Right forelimb (tissue), 1 donor: ENCODE measurements around the gene RIN1.
"Not testable (repeated sequence)": the region's sequence is repeated elsewhere in the genome, so short reads cannot be mapped to it uniquely, and the experiment has no call there.

ENCODE experiments used
- DNase-seq: peaks from one replicate; pipeline ENCODE4 v3.0.0-alpha.2; 2018

Gene RIN1

GRCh38 chr11:66334605-66335442 lies 1.4 kb downstream of the RIN1 start:
- DNase-seq: peak; percentile 45

GRCh38 chr11:66333896-66334604 lies 2.2 kb downstream of the RIN1 start:
- DNase-seq: peak; percentile 45

DNA sequence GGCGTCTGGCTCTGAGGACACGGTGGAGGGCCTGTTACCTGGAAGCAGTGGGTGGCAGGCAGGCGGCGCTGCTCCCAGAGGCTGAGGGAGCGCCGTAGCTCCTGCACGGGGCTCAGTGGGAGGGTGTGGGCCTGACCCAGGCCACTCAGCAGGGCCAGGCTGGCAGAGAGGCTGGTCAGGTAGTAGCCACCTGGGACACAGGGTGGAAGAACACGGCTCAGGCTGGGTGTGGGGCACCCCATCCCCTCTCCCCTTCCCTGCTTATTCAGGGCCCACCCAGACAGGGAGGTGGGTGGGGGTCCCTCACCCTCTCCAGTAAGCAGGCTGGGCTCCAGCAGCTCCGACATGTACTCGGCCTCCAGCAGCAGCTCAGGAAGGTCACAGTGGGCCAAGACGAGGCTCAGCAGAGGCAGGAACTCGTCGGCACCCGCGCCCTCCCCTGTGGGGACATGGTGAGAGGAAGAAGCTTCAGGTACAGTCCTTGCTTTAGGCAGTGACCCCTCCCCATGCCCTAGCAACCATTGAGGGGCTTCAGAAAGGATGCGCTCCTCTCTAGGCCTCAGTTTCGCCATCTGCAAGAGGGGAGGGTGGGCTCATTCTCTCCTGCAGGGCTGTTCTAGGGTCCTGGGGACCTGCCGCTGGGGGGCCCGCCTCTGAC lies 2.9 kb downstream of the RIN1 start:
- no peak for DNase-seq

GRCh38 chr11:66332371-66333219 lies 3.6 kb downstream of the RIN1 start:
- peak; percentile 31 for DNase-seq

- peak; percentile 31 for DNase-seq
These were observed 4.5 kb downstream of the RIN1 start for GRCh38 chr11:66331542-66332370.

DNA sequence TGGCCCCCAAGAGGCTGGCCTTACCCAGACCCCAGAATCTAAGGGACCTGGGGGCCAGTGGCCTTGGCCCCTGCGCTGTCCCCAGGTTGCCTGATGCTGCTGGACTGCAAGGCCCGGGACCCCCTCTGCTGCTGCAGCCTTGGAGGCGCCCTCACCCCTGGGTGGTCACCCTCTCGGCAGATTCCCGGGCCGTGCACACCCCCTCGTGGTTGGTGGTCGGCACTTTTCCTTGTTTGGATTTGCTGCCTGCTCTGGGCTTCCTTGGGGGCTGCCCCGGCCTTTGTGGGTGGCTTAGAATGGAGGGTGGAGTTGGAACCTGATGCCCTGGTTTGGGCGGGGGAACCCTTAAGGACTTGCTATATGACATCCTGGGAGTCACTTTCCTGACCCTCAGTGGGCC lies 5.3 kb downstream of the RIN1 start:
- DNase-seq: peak; percentile 45

DNA sequence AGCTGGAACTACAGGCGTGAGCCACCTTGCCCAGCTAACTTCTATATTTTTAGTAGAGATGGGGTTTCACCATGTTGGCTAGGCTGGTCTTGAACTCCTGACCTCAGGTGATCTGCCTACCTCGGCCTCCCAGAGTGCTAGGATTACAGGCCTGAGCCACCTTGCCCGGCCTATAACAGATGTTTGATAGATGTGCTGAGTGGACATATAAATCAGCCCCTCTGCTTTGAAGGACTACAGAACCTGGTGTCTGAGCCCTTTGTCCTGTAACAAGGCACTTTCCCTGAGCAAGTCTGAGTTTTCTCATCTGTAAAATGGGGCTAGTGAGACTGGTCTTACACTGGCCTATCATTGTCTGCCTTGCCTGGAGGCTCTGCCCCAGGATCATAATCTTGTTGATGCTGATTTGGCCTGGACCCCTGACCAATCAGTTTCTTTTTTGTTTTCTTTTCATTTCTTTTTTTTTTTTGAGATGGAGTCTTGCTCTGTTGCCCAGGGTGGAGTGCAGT lies 7.0 kb downstream of the RIN1 start:
- no peak for DNase-seq

DNA sequence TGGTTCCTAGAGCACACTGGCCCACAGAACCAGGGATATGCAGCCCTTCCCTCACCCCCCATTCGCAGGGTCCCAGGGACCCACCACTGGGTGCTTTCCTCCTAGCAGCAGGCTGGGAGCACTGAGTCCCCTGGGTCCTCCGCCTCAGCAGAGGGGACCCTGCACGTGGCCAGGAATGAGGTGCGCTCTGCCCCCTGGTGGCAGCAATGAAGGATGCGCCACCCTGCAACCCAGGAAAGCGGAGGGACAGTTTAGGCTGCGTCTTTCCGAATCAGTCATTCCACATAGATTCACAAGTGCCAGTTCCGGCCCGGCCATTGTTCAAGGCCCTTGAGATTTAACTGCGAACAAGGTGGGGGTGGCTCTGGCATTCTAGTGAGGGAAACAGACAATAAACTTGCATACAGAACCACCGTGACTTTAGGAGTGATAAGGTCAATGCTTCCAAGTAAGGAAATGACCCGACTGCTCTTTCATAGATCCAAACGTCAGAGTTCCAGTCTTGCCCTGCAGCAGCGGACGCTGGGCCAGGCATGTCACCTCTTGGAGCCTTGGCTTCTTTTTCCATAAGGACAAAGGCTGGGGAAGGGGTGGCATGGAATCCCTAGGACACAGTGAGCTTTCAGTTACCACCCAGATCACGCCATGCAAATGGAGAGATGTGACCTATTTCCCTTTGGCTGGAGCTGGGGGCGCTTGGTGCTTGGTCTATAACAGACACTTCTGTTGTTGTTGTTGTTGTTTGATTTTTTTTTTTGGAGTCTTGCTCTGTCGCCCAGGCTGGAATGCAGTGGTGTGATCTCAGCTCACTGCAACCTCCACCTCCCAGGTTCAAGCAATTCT lies 7.7 kb downstream of the RIN1 start:
- DNase-seq: peak; percentile 84

- DNase-seq: no peak
These were observed 8.3 kb downstream of the RIN1 start for GRCh38 chr11:66328031-66328301.

DNA sequence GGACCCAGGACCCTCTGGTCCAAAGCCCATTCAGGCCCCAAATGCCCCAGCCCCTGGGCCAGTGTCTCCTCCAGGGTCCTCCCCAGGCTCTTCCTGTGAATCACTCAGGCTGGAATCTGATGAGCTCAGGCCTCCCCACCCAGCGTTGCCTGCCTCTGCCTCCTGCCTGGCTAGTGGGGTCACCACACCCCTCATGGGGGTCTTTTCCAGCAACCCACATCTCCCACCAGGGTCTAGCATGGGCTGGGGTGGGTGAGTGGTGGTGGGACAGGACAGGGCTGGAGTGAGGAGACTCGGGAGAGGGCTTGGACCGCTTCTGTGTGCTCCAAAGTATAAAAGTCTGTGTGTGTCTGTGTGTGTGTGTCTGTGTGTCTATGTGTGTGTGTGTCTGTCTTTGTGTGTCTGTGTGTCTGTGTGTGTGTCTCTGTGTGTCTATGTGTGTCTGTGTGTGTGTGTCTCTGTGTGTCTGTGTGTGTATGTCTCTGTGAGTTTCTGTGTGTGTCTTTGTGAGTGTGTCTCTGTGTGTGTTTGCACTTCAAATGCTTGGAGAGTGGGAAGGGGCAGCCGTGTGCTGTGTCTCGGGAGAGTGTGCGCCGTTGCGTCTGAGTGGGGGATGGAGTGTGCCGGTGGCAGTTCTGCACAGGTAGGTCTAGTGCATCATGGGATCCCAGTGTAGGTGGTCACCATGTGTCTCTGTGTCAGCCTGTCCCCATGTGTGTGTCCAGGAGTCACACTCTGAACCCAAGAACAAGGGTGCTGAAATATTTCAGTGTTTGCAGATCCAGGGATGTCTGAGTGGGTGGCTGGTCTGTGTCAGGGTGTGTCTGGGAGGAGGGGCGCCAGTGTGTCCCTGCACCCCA lies 8.8 kb downstream of the RIN1 start:
- no peak for DNase-seq

GRCh38 chr11:66326261-66327111 lies 9.7 kb downstream of the RIN1 start:
- no peak for DNase-seq

DNA sequence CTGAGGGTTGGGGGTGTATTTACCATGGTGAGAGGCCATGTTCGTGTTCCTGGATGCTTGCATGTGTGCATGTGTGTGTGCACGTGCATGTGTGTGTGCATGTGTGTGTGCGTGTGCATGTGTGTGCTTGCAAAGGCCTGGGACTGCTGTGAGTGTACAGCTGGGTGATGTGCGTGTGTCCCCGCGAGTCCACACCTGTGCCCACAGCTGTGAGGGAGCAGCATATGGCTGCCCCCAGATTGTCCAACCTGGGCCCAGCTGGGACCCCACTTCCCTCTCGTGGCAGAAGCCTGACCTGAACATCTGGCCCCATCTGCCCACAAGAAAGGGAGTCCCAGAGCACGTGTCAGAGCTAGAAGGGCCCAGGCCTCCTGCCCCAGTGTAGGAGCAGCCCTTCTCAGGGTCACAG lies 11.0 kb downstream of the RIN1 start:
- no peak for DNase-seq

GRCh38 chr11:66324664-66325063 lies 11.6 kb downstream of the RIN1 start:
- no peak for DNase-seq

GRCh38 chr11:66323684-66324083 lies 12.6 kb downstream of the RIN1 start:
- no peak for DNase-seq

DNA sequence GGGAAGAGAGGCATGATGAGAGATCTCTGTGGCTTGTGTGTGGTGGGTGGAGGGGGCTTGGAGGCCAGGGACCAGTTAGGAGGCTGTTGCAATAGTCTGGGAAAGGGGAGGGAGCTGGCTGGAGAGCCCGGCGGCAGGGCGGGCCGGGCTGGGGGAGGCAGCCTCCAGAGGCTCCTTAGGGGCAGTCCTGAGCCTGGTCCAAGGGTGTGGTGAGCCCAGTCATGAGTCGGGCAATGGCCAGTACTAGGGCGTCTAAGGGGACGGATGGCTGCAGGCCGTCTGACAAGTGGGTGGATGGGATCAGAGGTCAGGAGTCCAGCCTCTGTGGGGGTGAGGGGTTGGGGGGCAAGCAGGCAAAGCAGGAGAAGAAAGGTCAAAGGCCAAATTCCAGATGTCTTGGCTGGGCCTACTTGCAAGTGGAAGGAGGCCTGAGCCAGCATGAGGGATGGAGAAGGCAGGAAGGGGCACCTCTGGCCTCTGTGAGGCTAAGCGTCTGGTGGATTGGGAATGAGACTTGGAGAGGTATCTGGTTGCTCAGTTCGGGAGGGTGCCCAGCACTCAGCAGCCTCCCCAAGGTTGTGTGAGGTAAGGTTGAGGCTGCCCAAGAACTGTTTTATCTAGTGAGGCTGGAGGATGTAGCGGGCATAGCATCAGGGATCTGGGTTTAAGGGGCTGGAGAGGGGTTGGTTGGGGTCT lies 13.4 kb downstream of the RIN1 start:
- DNase-seq: no peak

DNA sequence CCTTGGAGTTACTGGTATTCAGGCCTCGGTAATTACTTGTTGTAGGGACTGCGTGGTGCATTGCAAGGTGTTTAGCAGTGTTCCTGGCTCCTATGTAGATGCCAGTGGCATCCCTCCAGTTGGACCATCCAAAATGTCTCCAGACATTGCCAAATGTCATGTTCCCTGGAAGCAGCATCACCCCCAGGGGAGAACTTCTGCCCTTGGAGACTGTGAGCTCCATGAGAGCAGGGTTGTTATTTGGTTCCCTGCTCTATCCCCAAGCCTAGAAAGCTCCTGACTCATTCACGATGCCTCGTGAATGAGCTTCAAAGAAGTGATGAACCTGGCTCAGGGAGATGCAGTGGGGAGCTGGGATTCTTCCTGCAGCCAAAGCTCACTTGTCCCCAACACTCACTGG lies 14.6 kb downstream of the RIN1 start:
- no peak for DNase-seq

GRCh38 chr11:66320748-66321147 lies 15.5 kb downstream of the RIN1 start:
- not testable (repeated sequence) for DNase-seq

- not testable (repeated sequence) for DNase-seq
These were observed 15.9 kb downstream of the RIN1 start for GRCh38 chr11:66320289-66320688.
